ENCODE measurements around the gene ENPP6.

- TF ChIP-seq CTCF (IDR thresholded peaks at IDR 0.05; ENCODE audit: low read length): no peak
- no peak for TF ChIP-seq EZH2phosphoT487 (IDR thresholded peaks at IDR 0.05; ENCODE audit: low read length)
- no peak for TF ChIP-seq EZH2 (optimal IDR thresholded peaks at IDR 0.05; ENCODE audit: low read depth, low read length)
These were observed 137.0 kb downstream of the ENPP6 start for GRCh38 chr4:184080674-184081073.
